C4-2B (cell line): ENCODE measurements around the gene FAM124B.

Experiments used
- ZFX ChIP-seq: fragments of 450-650 bp; IDR thresholded peaks from 2 replicates; pipeline ENCODE4 v1.6.1; 2017
- TF ChIP-seq, protein P1 (sequence below): fragments of 450-650 bp; conservative IDR thresholded peaks from 2 replicates; pipeline ENCODE4 v1.5.1; 2017; ENCODE audit warnings: mild to moderate bottlenecking

DNA sequence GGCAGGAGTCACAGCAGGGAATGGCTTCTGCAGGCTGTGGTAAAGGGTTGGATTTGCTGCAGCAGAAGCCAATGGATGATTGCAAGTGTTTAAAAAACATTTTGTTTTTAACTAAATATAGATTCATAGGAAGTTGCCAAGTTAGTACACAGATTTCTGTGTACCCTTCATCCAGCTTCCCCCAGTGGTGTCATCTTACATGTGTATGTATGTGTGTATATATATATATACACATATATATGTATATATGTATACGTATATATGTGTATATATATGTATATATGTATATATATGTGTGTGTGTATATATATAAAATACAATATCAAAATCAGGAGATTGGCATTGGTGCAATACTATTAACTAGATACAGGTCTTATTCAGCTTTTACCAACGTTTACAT is 19.2 kb upstream of the FAM124B start:
- TF ChIP-seq, protein P1, sequence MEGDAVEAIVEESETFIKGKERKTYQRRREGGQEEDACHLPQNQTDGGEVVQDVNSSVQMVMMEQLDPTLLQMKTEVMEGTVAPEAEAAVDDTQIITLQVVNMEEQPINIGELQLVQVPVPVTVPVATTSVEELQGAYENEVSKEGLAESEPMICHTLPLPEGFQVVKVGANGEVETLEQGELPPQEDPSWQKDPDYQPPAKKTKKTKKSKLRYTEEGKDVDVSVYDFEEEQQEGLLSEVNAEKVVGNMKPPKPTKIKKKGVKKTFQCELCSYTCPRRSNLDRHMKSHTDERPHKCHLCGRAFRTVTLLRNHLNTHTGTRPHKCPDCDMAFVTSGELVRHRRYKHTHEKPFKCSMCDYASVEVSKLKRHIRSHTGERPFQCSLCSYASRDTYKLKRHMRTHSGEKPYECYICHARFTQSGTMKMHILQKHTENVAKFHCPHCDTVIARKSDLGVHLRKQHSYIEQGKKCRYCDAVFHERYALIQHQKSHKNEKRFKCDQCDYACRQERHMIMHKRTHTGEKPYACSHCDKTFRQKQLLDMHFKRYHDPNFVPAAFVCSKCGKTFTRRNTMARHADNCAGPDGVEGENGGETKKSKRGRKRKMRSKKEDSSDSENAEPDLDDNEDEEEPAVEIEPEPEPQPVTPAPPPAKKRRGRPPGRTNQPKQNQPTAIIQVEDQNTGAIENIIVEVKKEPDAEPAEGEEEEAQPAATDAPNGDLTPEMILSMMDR: no peak
- TF ChIP-seq ZFX: no peak
